Brain microvascular endothelial cell (primary cell): Measurements from ENCODE around the gene AARSD1.

Experiments
- DNase-seq: peaks from one replicate; pipeline ENCODE4 v3.0.0-alpha.2; 2020
- H3K27ac ChIP-seq: fragments of 250-450 bp; sonication (Bioruptor Pico); 2 replicates; pipeline ENCODE4 v1.5.1; 2020; ENCODE audit warnings: mild to moderate bottlenecking, moderate library complexity
- H3K27me3 ChIP-seq: fragments of 250-450 bp; sonication (Bioruptor Pico); replicated peaks from 2 replicates; pipeline ENCODE4 v1.5.1; 2020; ENCODE audit warnings: mild to moderate bottlenecking
- H3K36me3 ChIP-seq: fragments of 250-450 bp; sonication (Bioruptor Pico); replicated peaks from 2 replicates; pipeline ENCODE4 v1.5.1; 2020; ENCODE audit warnings: mild to moderate bottlenecking
- H3K4me3 ChIP-seq: 2 replicates; pipeline ENCODE4 v1.5.1; 2011; ENCODE audit warnings: low read depth, mild to moderate bottlenecking, control low read depth, low read length, moderate library complexity
- in situ Hi-C: cut with HindIII; loops from 2 replicates; pipeline ENCODE4 v1.10.0; 2017; ENCODE audit warnings: low sequenced_read_pairs, low pct_ligation_motif_present
- TF ChIP-seq, protein P1 (sequence below): IDR thresholded peaks from 2 replicates; pipeline ENCODE4 v1.5.1; 2011; ENCODE audit warnings: low read depth, mild to moderate bottlenecking, moderate library complexity, low read length, control low read depth, inconsistent platforms; ENCODE audit errors: missing control alignments

Gene AARSD1

DNA sequence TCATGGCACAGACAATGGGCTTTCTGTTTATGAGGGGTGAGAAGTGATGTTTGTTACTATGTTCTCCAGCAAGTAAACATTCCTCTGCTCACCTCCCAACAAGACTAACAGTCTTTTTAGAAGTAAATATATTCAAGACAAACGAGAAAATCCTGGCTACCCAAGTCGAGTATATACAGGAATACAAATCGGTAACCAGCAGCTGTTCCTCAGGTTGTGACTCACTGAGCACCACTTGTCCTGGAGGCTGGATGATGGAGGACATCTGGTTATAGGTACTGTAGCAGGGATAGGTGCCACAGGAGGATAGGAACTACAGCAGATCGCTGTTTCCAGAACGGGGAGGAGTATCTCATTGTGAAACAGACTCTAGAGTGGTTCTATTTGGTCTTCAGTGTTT is 28.6 kb upstream of the AARSD1 start:
- no peak overlapping the region for H3K4me3 ChIP-seq
- in situ Hi-C loops, result no loop called here
- TF ChIP-seq, protein P1, sequence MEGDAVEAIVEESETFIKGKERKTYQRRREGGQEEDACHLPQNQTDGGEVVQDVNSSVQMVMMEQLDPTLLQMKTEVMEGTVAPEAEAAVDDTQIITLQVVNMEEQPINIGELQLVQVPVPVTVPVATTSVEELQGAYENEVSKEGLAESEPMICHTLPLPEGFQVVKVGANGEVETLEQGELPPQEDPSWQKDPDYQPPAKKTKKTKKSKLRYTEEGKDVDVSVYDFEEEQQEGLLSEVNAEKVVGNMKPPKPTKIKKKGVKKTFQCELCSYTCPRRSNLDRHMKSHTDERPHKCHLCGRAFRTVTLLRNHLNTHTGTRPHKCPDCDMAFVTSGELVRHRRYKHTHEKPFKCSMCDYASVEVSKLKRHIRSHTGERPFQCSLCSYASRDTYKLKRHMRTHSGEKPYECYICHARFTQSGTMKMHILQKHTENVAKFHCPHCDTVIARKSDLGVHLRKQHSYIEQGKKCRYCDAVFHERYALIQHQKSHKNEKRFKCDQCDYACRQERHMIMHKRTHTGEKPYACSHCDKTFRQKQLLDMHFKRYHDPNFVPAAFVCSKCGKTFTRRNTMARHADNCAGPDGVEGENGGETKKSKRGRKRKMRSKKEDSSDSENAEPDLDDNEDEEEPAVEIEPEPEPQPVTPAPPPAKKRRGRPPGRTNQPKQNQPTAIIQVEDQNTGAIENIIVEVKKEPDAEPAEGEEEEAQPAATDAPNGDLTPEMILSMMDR, result no peak
- H3K36me3 ChIP-seq, result peaks cover 30% of the 10 kb centered on the region
- H3K27ac ChIP-seq, result no peak overlapping the region
- H3K27me3 ChIP-seq, result no peaks in the 10 kb centered on the region
- DNase-seq, result no peak

DNA sequence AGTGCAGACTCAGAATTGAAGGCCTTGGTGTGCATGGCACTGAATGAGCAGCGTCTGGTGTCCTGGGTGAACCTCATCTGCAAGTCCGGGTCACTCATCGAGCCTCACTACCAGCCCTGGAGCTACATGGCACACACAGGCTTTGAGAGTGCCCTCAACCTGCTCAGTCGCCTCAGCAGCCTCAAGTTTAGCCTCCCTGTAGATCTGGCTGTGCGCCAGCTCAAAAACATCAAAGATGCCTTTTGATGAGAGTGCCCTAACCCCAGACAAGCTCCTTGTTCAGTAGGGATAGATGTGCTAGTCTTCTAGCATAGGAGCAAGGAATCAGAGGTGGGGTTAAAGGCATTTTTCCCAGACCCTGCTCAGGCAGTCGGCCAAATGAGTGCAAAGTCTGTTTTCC is 27.2 kb upstream of the AARSD1 start:
- H3K27ac ChIP-seq, result no peak overlapping the region
- in situ Hi-C loops, result no loop called here
- TF ChIP-seq, protein P1, result no peak

DNA sequence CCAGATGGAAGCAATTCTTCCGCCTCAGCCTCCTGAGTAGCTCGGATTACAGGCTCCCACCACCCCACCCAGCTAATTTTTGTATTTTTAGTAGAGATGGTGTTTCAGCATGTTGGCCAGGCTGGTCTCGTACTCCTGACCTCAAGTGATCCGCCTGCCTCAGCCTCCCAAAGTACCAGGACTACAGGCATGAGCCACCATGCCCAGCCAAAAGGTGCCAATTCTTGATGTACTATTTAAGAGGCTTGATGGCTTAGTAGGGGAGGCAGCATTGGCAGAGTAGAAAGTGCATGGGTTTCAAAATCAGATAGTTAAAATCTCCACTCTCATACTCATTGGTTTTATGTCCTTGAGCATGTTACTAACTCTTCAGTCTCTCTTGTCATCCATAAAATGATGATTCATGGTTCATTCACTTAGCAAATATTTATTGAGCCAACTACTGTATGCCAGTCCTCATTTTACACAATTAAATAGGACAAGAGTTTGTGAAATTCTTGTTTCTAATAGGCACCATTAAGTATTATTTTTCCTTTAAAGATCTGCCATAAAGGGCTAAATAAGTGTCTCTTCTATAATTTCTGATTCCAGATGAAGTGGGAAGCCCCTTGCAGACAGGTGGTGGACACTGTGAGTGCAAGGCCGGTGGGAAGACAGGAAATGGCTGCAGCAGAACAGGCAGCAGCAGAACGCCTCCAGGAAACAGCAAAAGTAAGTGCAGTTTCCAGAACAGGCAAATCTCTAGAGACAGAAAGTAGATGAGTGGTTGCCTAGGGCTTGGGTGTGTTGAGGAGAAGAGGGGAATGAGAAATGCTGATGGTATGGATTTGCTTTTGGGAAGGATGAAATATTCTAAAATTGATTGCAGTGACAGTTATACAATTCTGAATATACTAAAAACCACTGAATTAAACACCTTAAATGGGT is 25.7 kb upstream of the AARSD1 start:
- in situ Hi-C loops, result no loop called here
- H3K27ac ChIP-seq, result peak overlapping the region; percentile 42
- no peak overlapping the region for H3K4me3 ChIP-seq
- peaks cover 36% of the 10 kb centered on the region for H3K36me3 ChIP-seq
- no peak for DNase-seq
- no peaks in the 10 kb centered on the region for H3K27me3 ChIP-seq
- TF ChIP-seq, protein P1, result no peak

More for the DNA sequence above, 27.2 kb upstream of the AARSD1 start:
- H3K4me3 ChIP-seq, result no peak overlapping the region
- H3K27me3 ChIP-seq, result no peaks in the 10 kb centered on the region
- H3K36me3 ChIP-seq, result peaks cover 36% of the 10 kb centered on the region
- DNase-seq, result no peak

DNA sequence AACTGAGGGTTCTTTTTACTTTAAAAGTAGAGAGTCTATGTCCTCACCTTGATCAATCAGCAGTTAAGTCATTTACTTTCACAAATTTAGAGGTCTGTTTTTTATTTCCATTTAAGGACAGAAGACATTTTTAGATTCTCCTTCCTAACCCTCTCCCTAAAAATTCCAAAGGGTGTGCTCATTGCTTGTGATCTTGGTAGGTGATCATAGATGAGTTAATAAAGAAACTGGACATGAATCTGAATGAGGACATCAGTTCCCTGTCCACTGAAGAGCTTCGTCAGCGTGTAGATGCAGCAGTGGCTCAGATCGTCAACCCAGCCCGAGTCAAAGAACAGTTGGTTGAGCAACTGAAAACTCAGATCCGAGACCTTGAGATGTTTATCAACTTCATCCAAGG is 24.9 kb upstream of the AARSD1 start:
- no peaks in the 10 kb centered on the region for H3K27me3 ChIP-seq
- peaks cover 36% of the 10 kb centered on the region for H3K36me3 ChIP-seq
- peak overlapping the region; percentile 36 for H3K27ac ChIP-seq
- TF ChIP-seq, protein P1, result no peak
- no peak overlapping the region for H3K4me3 ChIP-seq
- in situ Hi-C loops, result no loop called here
- DNase-seq, result no peak

DNA sequence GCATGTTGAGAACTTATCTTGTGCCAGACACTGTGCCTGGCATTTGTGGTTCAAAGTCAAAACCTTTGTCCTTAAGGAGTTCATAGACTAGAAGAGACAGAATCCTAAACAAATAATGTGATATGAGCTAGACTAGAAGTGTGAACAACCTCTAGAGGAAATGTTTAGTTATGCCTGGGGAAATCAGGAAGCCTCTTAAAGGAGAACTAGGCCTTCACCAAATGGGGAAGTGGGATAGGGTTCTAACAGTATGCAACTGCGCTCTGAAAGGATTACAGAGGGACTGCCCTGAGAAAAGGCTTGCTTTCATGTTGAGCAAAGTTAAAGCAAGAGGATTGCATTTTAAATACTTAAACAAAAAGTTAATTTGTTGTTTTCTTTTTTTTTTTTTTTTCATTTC is 21.0 kb upstream of the AARSD1 start:
- in situ Hi-C loops, result no loop called here
- TF ChIP-seq, protein P1, result no peak
- Histone ChIP-seq H3K4me3 (no peak overlapping the region), H3K27ac (no peak overlapping the region), H3K27me3 (no peaks in the 10 kb centered on the region), H3K36me3 (peaks cover 9% of the 10 kb centered on the region)
- DNase-seq, result no peak
